Measurements from ENCODE around the gene BMPR1A. TPM values are rescaled to one million over a fixed set of nuclear protein-coding genes. Genes with fewer than 3 reads are reported as not detected.

BMPR1A gene
- total and polyA plus RNA-seq, 9 of the 15 experiments (the other 6 are each of a cell fraction or from before 2014, with no cell fraction given): 1.6 to 17.5 (median 9.1) TPM

DNA sequence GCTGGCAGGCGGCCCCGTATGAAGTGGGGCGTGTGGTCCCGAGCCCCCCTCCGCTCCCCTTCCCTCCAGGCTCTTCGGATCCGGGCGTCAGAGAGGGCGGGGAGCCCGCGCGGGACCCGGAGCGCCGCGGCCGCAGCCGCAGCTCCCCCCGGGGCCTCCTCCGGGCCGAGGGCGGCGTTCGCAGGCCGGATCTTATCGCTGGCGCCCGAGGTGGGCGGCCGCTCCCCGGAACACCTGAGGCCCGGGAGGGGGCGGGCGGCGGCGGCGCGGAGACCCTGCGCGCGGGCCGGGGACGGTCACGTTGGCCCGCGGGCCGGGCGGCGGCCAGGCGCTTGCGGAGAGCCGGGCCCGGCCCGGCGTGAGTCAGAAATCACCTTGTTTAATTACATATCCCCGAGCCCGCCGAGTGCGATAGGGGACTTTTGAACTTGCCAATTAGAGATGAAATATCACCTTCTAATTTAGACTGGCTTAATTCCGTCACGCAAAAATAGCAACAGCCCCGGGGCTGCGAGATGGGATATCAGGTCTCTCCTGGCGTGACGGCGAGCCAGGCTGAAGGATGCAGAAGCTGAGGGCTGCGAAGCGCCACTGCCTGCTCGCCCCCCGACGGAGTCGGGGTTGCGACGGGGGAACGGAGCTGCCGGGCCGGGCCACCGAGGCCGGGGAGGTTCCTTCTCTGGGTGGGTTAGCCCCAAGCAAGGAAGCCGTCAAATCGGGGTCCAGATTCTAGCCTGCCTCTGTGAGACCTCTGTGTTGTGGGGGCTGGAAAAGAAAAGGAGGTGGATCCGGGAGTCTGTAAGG is 44.7 kb upstream of the BMPR1A start:
- H3K4me3 ChIP-seq: peak overlapping the region; percentile 60
- H2AFZ ChIP-seq (ENCODE audit: low read depth, low read length): peak overlapping the region; percentile 83
- H3K4me1 ChIP-seq (replicated peaks in 1 of 2; ENCODE audit: control insufficient read depth in 2 of 2, insufficient read depth in 2 of 2, low read length in 2 of 2): peaks cover 0 to 29% of the 10 kb centered on the region in 2 experiments; a peak in 3 of 5 replicates
- WGBS (ENCODE audit: insufficient coverage, low coverage, missing lambda C conversion rate): 9% methylated on average over 37 of the region's 82 CpGs
- no peaks in the 10 kb centered on the region for H3K9me1 ChIP-seq (ENCODE audit: control insufficient read depth, insufficient read depth, low read length)
- H3K27ac ChIP-seq (ENCODE audit: extremely low read depth, low read depth, low read length): peak overlapping the region; percentile 90
- no peaks in the 10 kb centered on the region for H4K20me1 ChIP-seq (replicated peaks; ENCODE audit: control insufficient read depth, insufficient read depth, low read length)
- no peaks in the 10 kb centered on the region for H3K79me2 ChIP-seq (ENCODE audit: control insufficient read depth, insufficient read depth, low read length)
- H3K9ac ChIP-seq (ENCODE audit: insufficient read depth in 1 of 2, low read depth in 2 of 2, low read length in 2 of 2): peak overlapping the region; percentile 85 to 90
- H3K27me3 ChIP-seq (ENCODE audit: control insufficient read depth in 2 of 2, insufficient read depth in 2 of 2, low read length in 2 of 2): no peaks in the 10 kb centered on the region
- no peaks in the 10 kb centered on the region for H3K9me3 ChIP-seq (replicated peaks; ENCODE audit: control insufficient read depth, insufficient read depth, low read depth, low read length)
- CTCF ChIA-PET (ENCODE audit: low intra/inter-chr PET ratio): interaction anchor here (0.7 to 2.9 kb wide), 3 partner anchors 13 to 188 kb away, joined by 3 to 20 read pairs (median 3); no protein-coding TSS in a partner anchor
- peak overlapping the region; percentile 71 for H3K4me2 ChIP-seq (ENCODE audit: insufficient read depth, low read length)
- ATAC-seq (peak; percentile 74), DNase-seq (ENCODE audit: extremely low read depth in 1 of 4, low spot score in 3 of 4) (peak; percentile 46 to 91 (median 82)), FAIRE-seq (peak; percentile 15)
- POLR2A ChIA-PET: interaction anchor here (0.6 to 1.9 kb wide), 5 partner anchors 22 to 229 kb away, joined by 3 to 5 read pairs (median 3); no protein-coding TSS in a partner anchor
- intact Hi-C loops (cut with micrococcal nuclease) (loop anchor here (1.0 to 2.0 kb wide), 2 partner anchors 41 to 188 kb away; no protein-coding TSS in a partner anchor), in situ Hi-C loops (cut with MboI) (no loop called here)
- no TSS peak for BruUV-seq (replicated peaks)
- H3K36me3 ChIP-seq (ENCODE audit: control insufficient read depth, insufficient read depth, low read length): no peaks in the 10 kb centered on the region
- TF ChIP-seq, protein P1, sequence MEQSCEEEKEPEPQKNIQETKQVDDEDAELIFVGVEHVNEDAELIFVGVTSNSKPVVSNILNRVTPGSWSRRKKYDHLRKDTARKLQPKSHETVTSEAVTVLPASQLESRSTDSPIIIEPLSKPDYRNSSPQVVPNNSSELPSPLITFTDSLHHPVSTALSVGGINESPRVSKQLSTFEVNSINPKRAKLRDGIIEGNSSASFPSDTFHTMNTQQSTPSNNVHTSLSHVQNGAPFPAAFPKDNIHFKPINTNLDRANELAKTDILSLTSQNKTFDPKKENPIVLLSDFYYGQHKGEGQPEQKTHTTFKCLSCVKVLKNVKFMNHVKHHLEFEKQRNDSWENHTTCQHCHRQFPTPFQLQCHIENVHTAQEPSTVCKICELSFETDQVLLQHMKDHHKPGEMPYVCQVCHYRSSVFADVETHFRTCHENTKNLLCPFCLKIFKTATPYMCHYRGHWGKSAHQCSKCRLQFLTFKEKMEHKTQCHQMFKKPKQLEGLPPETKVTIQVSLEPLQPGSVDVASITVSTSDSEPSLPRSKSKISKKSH (CRISPR knock-in tag; IDR thresholded peaks at IDR 0.05): no peak
- TF ChIP-seq FIP1L1 (IDR thresholded peaks at IDR 0.05; ENCODE audit: low read depth, low read length, poor library complexity, severe bottlenecking) (no peak), KDM2B (CRISPR knock-in tag; IDR thresholded peaks at IDR 0.05) (no peak), PML (IDR thresholded peaks at IDR 0.05; ENCODE audit: low read length) (no peak), RB1 (IDR thresholded peaks at IDR 0.05; ENCODE audit: low read depth) (no peak), RBM22 (IDR thresholded peaks at IDR 0.05; ENCODE audit: low read depth, low read length, poor library complexity, severe bottlenecking) (no peak), MCM5 (IDR thresholded peaks at IDR 0.05; ENCODE audit: low read depth) (no peak), ARID2 (IDR thresholded peaks at IDR 0.05) (no peak), ZNF134 (CRISPR knock-in tag; conservative IDR thresholded peaks at IDR 0.05) (no peak), HEY1 (CRISPR knock-in tag; IDR thresholded peaks at IDR 0.05; ENCODE audit: borderline replicate concordance) (no peak), SRSF3 (IDR thresholded peaks at IDR 0.05; ENCODE audit: insufficient read depth, low read length) (no peak), XRCC3 (IDR thresholded peaks at IDR 0.05) (no peak), ZFX (CRISPR knock-in tag; IDR thresholded peaks at IDR 0.05) (peak; percentile 81), RNF2 (IDR thresholded peaks at IDR 0.05) (no peak), SMAD2 (IDR thresholded peaks at IDR 0.05; ENCODE audit: low read depth, low read length) (no peak), NFYB (IDR thresholded peaks at IDR 0.05; ENCODE audit: extremely low read depth, insufficient read length) (no peak), PURB (CRISPR knock-in tag; IDR thresholded peaks at IDR 0.05; ENCODE audit: low read depth) (no peak), PTBP1 (IDR thresholded peaks at IDR 0.05; ENCODE audit: low read depth, low read length) (no peak), SMC3 (conservative IDR thresholded peaks at IDR 0.05; ENCODE audit: insufficient read depth, low read depth, low read length) (no peak)
- TF ChIP-seq, protein P2, sequence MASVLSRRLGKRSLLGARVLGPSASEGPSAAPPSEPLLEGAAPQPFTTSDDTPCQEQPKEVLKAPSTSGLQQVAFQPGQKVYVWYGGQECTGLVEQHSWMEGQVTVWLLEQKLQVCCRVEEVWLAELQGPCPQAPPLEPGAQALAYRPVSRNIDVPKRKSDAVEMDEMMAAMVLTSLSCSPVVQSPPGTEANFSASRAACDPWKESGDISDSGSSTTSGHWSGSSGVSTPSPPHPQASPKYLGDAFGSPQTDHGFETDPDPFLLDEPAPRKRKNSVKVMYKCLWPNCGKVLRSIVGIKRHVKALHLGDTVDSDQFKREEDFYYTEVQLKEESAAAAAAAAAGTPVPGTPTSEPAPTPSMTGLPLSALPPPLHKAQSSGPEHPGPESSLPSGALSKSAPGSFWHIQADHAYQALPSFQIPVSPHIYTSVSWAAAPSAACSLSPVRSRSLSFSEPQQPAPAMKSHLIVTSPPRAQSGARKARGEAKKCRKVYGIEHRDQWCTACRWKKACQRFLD (CRISPR knock-in tag; IDR thresholded peaks at IDR 0.05): 0 out of 2 replicates have a peak, but pooled peaks have one; percentile 10

Measured in K562 (cell line).